Measurements from ENCODE around the gene BRAP. TPM values are rescaled to one million over a fixed set of nuclear protein-coding genes. Genes with fewer than 3 reads are reported as not detected.

The BRAP gene
- polyA plus RNA-seq, 1 of the 3 experiments (the other 2 are of a cell fraction): 11.4 TPM

GRCh38 chr12:111715279-111715678, 29.5 kb upstream of the BRAP start:
- no peak overlapping the region for H3K27ac ChIP-seq (ENCODE audit: low read depth in 2 of 2, low read length in 1 of 2)
- H4K20me1 ChIP-seq (ENCODE audit: insufficient read depth): no peaks in the 10 kb centered on the region
- DNase-seq: no peak
- no peaks in the 10 kb centered on the region for H3K9me3 ChIP-seq
- no peaks in the 10 kb centered on the region for H3K4me1 ChIP-seq (ENCODE audit: control insufficient read depth in 1 of 2, insufficient read depth in 2 of 2, low read depth in 1 of 2, low read length in 1 of 2)
- H3F3A ChIP-seq (replicated peaks; ENCODE audit: insufficient read depth): no peaks in the 10 kb centered on the region
- no peak overlapping the region for H3K4me2 ChIP-seq
- H3K9ac ChIP-seq: no peak overlapping the region
- no peak overlapping the region for H3K4me3 ChIP-seq (ENCODE audit: low read depth in 2 of 2, low read length in 1 of 2)
- H3K36me3 ChIP-seq (replicated peaks in 1 of 2; ENCODE audit: control insufficient read depth in 1 of 2, insufficient read depth in 2 of 2, low read length in 1 of 2): peaks cover 24 to 26% of the 10 kb centered on the region in 2 experiments
- ChIA-PET POLR2A (no interaction called here), CTCF (interaction anchor here (1.4 kb wide), 1 partner anchor 26 kb away, joined by 4 read pairs; no protein-coding TSS in a partner anchor)
- 100% methylated on average over 4 of the region's 4 CpGs for WGBS (ENCODE audit: low lambda C conversion rate)
- H3K79me2 ChIP-seq (ENCODE audit: insufficient read depth): no peaks in the 10 kb centered on the region
- TF ChIP-seq CHD2 (IDR thresholded peaks at IDR 0.05; ENCODE audit: low read length, partially characterized antibody) (no peak), TAF1 (IDR thresholded peaks at IDR 0.05; ENCODE audit: borderline replicate concordance, low read depth, low read length) (no peak), FOXM1 (IDR thresholded peaks at IDR 0.05; ENCODE audit: low read depth) (no peak), MEF2A (IDR thresholded peaks at IDR 0.05; ENCODE audit: borderline replicate concordance, low read depth) (no peak), USF1 (IDR thresholded peaks at IDR 0.05; ENCODE audit: borderline replicate concordance, low read depth) (no peak), FOSL2 (IDR thresholded peaks at IDR 0.05; ENCODE audit: borderline replicate concordance, low read depth) (no peak), JUND (IDR thresholded peaks at IDR 0.05) (no peak), USF2 (IDR thresholded peaks at IDR 0.05; ENCODE audit: borderline replicate concordance, low read depth, low read length) (no peak), RFX5 (IDR thresholded peaks at IDR 0.05; ENCODE audit: low read length) (no peak), GATA2 (CRISPR knock-in tag; IDR thresholded peaks at IDR 0.05) (no peak), ZBTB33 (IDR thresholded peaks at IDR 0.05; ENCODE audit: borderline replicate concordance, low read depth) (no peak), PBX3 (IDR thresholded peaks at IDR 0.05) (no peak), RAD21 (IDR thresholded peaks at IDR 0.05; ENCODE audit: low read length) (no peak)
- TF ChIP-seq, protein P1, sequence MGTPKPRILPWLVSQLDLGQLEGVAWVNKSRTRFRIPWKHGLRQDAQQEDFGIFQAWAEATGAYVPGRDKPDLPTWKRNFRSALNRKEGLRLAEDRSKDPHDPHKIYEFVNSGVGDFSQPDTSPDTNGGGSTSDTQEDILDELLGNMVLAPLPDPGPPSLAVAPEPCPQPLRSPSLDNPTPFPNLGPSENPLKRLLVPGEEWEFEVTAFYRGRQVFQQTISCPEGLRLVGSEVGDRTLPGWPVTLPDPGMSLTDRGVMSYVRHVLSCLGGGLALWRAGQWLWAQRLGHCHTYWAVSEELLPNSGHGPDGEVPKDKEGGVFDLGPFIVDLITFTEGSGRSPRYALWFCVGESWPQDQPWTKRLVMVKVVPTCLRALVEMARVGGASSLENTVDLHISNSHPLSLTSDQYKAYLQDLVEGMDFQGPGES (IDR thresholded peaks at IDR 0.05; ENCODE audit: low read depth, low read length): no peak
- no peaks in the 10 kb centered on the region for H3K27me3 ChIP-seq (ENCODE audit: insufficient read depth)
- no peak overlapping the region for H2AFZ ChIP-seq (ENCODE audit: low read depth)
- no peaks in the 10 kb centered on the region for H3K9me2 ChIP-seq
